Ishikawa (cell line): ENCODE measurements around the gene NAGS.

ENCODE experiments used
- CEBPB ChIP-seq: IDR thresholded peaks from 2 replicates; pipeline ENCODE4 v1.6.1; 2012
- CREB1 ChIP-seq: IDR thresholded peaks from 2 replicates; pipeline ENCODE4 v1.6.1; 2012; ENCODE audit warnings: low read depth
- REST ChIP-seq: IDR thresholded peaks from 2 replicates; pipeline ENCODE4 v1.6.1; 2012; ENCODE audit warnings: low read depth, mild to moderate bottlenecking

GRCh38 chr17:43999024-43999423 lies 5.4 kb upstream of the NAGS start:
- TF ChIP-seq REST (no peak), CREB1 (no peak), CEBPB (no peak)
